OCI-LY7 (cell line): ENCODE data around the gene PSMB5. TPM values are rescaled to one million over a fixed set of nuclear protein-coding genes. Genes with fewer than 3 reads are reported as not detected.

Source experiments
- BruUV-seq: library from RNA; stranded (reverse); fragments of 400-500 nt; replicated peaks from 2 replicates; lab custom pipeline; 2021; lab: Mats Ljungman, UMichigan
- CTCF ChIA-PET: fragments of 300-600 bp; sonication (Branson Sonifier 250); formaldehyde crosslinking; loops from one replicate; lab custom pipeline; 2022; ENCODE audit warnings: antibody characterized with exemption; ENCODE audit not compliant: unreplicated experiment; lab: Charles Lee
- POLR2A ChIA-PET: fragments of 300-600 bp; sonication (Branson Sonifier 250); formaldehyde crosslinking; loops from one replicate; lab custom pipeline; 2022; ENCODE audit warnings: antibody characterized with exemption; lab: Charles Lee
- DNase-seq: peaks from one replicate; pipeline ENCODE4 v3.0.0-alpha.2; 2015; ENCODE audit warnings: low spot score
- H2AFZ ChIP-seq: fragments of 200-600 bp; sonication (generic), shearing (Covaris generic); 2 replicates; pipeline ENCODE4 v1.6.1; 2014; ENCODE audit warnings: mild to moderate bottlenecking, antibody characterized with exemption, low read length, moderate library complexity
- H3K27ac ChIP-seq: fragments of 200-600 bp; sonication (generic); 2 replicates; pipeline ENCODE4 v1.5.1; 2014; ENCODE audit warnings: mixed run types, low read depth, mild to moderate bottlenecking, moderate library complexity, low read length, inconsistent platforms; ENCODE audit not compliant: poor library complexity, severe bottlenecking
- H3K36me3 ChIP-seq: fragments of 200-600 bp; sonication (generic); 2 replicates; pipeline ENCODE4 v1.6.1; 2014; ENCODE audit warnings: mild to moderate bottlenecking, antibody characterized with exemption, low read length, moderate library complexity, mixed read lengths; ENCODE audit not compliant: insufficient read depth
- H3K4me1 ChIP-seq: fragments of 200-600 bp; sonication (generic); 2 replicates; pipeline ENCODE4 v1.5.1; 2014; ENCODE audit warnings: mild to moderate bottlenecking, low read length; ENCODE audit not compliant: insufficient read depth, poor library complexity, severe bottlenecking
- H3K4me2 ChIP-seq: fragments of 200-600 bp; sonication (generic); 2 replicates; pipeline ENCODE4 v1.6.1; 2014; ENCODE audit warnings: mild to moderate bottlenecking, low read length
- H3K4me3 ChIP-seq: fragments of 200-600 bp; sonication (generic); 2 replicates; pipeline ENCODE4 v1.5.1; 2014; ENCODE audit warnings: mild to moderate bottlenecking, low read depth, low read length; ENCODE audit not compliant: poor library complexity, severe bottlenecking
- H3K79me2 ChIP-seq: fragments of 200-600 bp; sonication (generic); 2 replicates; pipeline ENCODE4 v1.6.1; 2016; ENCODE audit warnings: low read depth, mild to moderate bottlenecking, low read length, moderate library complexity, mixed read lengths; ENCODE audit not compliant: insufficient read depth
- H3K9me2 ChIP-seq: fragments of 200-600 bp; sonication (generic); 2 replicates; pipeline ENCODE4 v1.6.1; 2016; ENCODE audit warnings: mild to moderate bottlenecking, low read length, mixed read lengths; ENCODE audit not compliant: insufficient read depth
- H3K9me3 ChIP-seq: fragments of 200-600 bp; sonication (generic); 2 replicates; pipeline ENCODE4 v1.6.1; 2014; ENCODE audit warnings: mild to moderate bottlenecking, mixed run types, low read length, mixed read lengths
- H4K20me1 ChIP-seq: fragments of 200-600 bp; sonication (generic); 2 replicates; pipeline ENCODE4 v1.6.1; 2014; ENCODE audit warnings: mild to moderate bottlenecking, antibody characterized with exemption, low read length, moderate library complexity, mixed read lengths; ENCODE audit not compliant: insufficient read depth
- CTCF ChIP-seq: fragments of 200-600 bp; sonication (generic); conservative IDR thresholded peaks from 2 replicates; pipeline ENCODE4 v1.5.1; 2014; ENCODE audit warnings: mild to moderate bottlenecking, antibody characterized with exemption, low read length, moderate library complexity, mixed read lengths
- EZH2phosphoT487 ChIP-seq: fragments of 200-600 bp; sonication (generic); IDR thresholded peaks from 2 replicates; pipeline ENCODE4 v1.6.1; 2018; ENCODE audit warnings: low read depth, borderline replicate concordance, mild to moderate bottlenecking, mixed run types, antibody characterized with exemption, low read length, moderate library complexity, mixed read lengths
- intact Hi-C: fragments of 100-400 bp; cut with micrococcal nuclease; formaldehyde crosslinking; loops from one replicate; pipeline ENCODE4 v1.10.0; 2022; ENCODE audit not compliant: unreplicated experiment
- total RNA-seq, 2 experiments: library from RNA; depleted of rRNA in 1 of 2; stranded (reverse); fragments of >200 nt in 1 of 2; shearing (Covaris generic) in 1 of 2; gene quantifications; 2 replicates each; pipeline ENCODE4 v1.2.3, GENCODE V29; 2014 to 2022

Gene PSMB5
- total RNA-seq, 2 experiments from 2014 or later, result 111 to 122 TPM

- H3K4me2 ChIP-seq, result no peak overlapping the region
- POLR2A ChIA-PET, result interaction anchor here (0.6 to 1.5 kb wide), 13 partner anchors 11 to 115 kb away, joined by 3 to 6 read pairs (median 4); partner anchors contain the start of genes HAUS4 and LRP10
- BruUV-seq, result no TSS peak
- no peaks in the 10 kb centered on the region for H4K20me1 ChIP-seq
- H3K36me3 ChIP-seq, result peaks cover 13% of the 10 kb centered on the region; the same call in 1 of the 2 replicates
- no peaks in the 10 kb centered on the region for H3K79me2 ChIP-seq
- TF ChIP-seq CTCF (peak; percentile 99), EZH2phosphoT487 (no peak)
- H3K9me2 ChIP-seq, result no peaks in the 10 kb centered on the region
- H3K27ac ChIP-seq, result no peak overlapping the region
- H2AFZ ChIP-seq, result no peak overlapping the region
- intact Hi-C loops, result loop anchor here (1.0 to 5.0 kb wide), 3 partner anchors 14 to 201 kb away; no protein-coding TSS in a partner anchor
- CTCF ChIA-PET, result interaction anchor here (0.5 to 2.1 kb wide), 23 partner anchors 8 to 105 kb away, joined by 3 to 12 read pairs (median 4); no protein-coding TSS in a partner anchor
- H3K9me3 ChIP-seq, result no peaks in the 10 kb centered on the region
- DNase-seq, result peak; percentile 89
- H3K4me1 ChIP-seq, result no peaks in the 10 kb centered on the region
- H3K4me3 ChIP-seq, result no peak overlapping the region
Observed at GRCh38 chr14:22986508-22987054, 48.1 kb downstream of the PSMB5 start.

GRCh38 chr14:22985894-22986507 is 48.7 kb downstream of the PSMB5 start:
- no peaks in the 10 kb centered on the region for H3K9me3 ChIP-seq
- H3K4me3 ChIP-seq, result no peak overlapping the region
- H3K4me2 ChIP-seq, result no peak overlapping the region
- no peak overlapping the region for H3K27ac ChIP-seq
- TF ChIP-seq EZH2phosphoT487, result no peak
- no peak for TF ChIP-seq CTCF
- no peak overlapping the region for H2AFZ ChIP-seq
- peaks cover 13% of the 10 kb centered on the region; the same call in 1 of the 2 replicates for H3K36me3 ChIP-seq
- intact Hi-C loops, result loop anchor here (1.0 to 5.0 kb wide), 3 partner anchors 13 to 201 kb away; no protein-coding TSS in a partner anchor
- no peaks in the 10 kb centered on the region for H3K9me2 ChIP-seq
- CTCF ChIA-PET, result interaction anchor here (0.5 to 2.1 kb wide), 22 partner anchors 9 to 106 kb away, joined by 3 to 12 read pairs (median 4); no protein-coding TSS in a partner anchor
- BruUV-seq, result no TSS peak
- POLR2A ChIA-PET, result interaction anchor here (0.6 to 1.5 kb wide), 12 partner anchors 10 to 115 kb away, joined by 3 to 6 read pairs (median 4); partner anchors contain the start of genes HAUS4 and LRP10
- no peaks in the 10 kb centered on the region for H4K20me1 ChIP-seq
- no peaks in the 10 kb centered on the region for H3K79me2 ChIP-seq
- DNase-seq, result no peak
- no peaks in the 10 kb centered on the region for H3K4me1 ChIP-seq
